ENCODE data around the gene PISD. TPM values are rescaled to one million over a fixed set of nuclear protein-coding genes. Genes with fewer than 3 reads are reported as not detected.
A peak's percentile ranks its signal among the peaks of the same experiment; 100 is the strongest.

Gene PISD
- total RNA-seq, 1 experiment from 2014 or later: 58.7 TPM

DNA sequence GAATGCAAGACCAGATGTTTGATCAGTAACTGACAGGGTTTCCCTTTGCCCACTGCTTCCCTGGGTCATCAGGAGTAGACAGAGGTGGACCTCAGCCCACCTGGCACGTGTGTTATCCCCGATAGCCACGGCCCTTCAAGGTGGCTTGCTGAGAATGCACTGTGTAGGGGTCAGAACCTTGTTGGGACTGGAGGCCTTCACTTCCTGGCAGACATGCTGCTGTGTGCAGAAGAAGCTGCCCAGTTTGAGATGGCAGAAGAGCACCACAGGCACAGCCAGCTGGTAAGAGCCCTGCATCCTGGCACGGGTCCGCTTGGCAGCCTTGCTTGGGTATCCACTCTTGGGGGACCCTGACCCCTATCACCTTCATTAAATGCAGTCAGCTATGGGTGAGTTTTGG, 83.8 kb downstream of the PISD start:
- H3K36me3 ChIP-seq (ENCODE audit: control insufficient read depth, insufficient read depth, low read length): no peaks in the 10 kb centered on the region

DNA sequence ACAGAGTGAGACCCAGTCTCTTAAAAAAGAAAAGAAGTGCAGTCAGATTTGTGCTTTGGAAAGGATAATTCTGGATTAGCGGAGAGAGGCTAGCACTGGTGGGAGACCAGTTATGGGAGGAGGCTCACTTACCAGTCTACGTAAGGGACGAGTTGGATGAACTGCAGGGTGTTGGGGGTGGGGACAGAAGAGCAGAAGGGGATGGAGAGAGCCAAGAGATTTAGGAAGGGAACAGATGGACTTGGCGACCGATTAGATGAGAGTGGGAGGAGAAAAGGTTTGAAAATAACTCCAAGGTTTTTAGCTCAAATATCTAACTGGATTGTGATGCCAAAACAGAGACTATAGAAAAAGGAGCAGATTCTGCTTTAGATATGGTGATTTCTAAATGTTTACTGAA, 84.3 kb downstream of the PISD start:
- peaks cover 32% of the 10 kb centered on the region for H3K4me1 Mint-ChIP-seq (ENCODE audit: low read depth, unreplicated experiment)
- BruUV-seq (replicated peaks): no TSS peak
- Histone ChIP-seq H3K36me3 (ENCODE audit: control insufficient read depth, insufficient read depth, low read length) (no peaks in the 10 kb centered on the region), H3K27me3 (replicated peaks; ENCODE audit: control insufficient read depth, insufficient read depth, low read length) (no peaks in the 10 kb centered on the region), H3K9me3 (no peaks in the 10 kb centered on the region), H3K4me3 (ENCODE audit: low read depth, low read length) (no peak overlapping the region), H3K4me1 (peaks cover 30% of the 10 kb centered on the region)
- no peak overlapping the region for H3K4me3 Mint-ChIP-seq (ENCODE audit: unreplicated experiment)
- DNase-seq: no peak
- ChIA-PET CTCF (no interaction called here), POLR2A (no interaction called here)
- H3K9me3 Mint-ChIP-seq (ENCODE audit: unreplicated experiment): no peaks in the 10 kb centered on the region
- TF ChIP-seq, protein P1, sequence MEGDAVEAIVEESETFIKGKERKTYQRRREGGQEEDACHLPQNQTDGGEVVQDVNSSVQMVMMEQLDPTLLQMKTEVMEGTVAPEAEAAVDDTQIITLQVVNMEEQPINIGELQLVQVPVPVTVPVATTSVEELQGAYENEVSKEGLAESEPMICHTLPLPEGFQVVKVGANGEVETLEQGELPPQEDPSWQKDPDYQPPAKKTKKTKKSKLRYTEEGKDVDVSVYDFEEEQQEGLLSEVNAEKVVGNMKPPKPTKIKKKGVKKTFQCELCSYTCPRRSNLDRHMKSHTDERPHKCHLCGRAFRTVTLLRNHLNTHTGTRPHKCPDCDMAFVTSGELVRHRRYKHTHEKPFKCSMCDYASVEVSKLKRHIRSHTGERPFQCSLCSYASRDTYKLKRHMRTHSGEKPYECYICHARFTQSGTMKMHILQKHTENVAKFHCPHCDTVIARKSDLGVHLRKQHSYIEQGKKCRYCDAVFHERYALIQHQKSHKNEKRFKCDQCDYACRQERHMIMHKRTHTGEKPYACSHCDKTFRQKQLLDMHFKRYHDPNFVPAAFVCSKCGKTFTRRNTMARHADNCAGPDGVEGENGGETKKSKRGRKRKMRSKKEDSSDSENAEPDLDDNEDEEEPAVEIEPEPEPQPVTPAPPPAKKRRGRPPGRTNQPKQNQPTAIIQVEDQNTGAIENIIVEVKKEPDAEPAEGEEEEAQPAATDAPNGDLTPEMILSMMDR (IDR thresholded peaks at IDR 0.05; ENCODE audit: insufficient read depth in 1 of 2, low read depth in 1 of 2, low read length in 1 of 2, severe bottlenecking in 1 of 2, unreplicated experiment in 1 of 2): no peak
- H3K36me3 Mint-ChIP-seq (ENCODE audit: insufficient read depth, unreplicated experiment): peaks cover 20% of the 10 kb centered on the region
- H3K27ac Mint-ChIP-seq (ENCODE audit: unreplicated experiment): peak overlapping the region; percentile 8
- intact Hi-C loops (cut with micrococcal nuclease; ENCODE audit: unreplicated experiment): loop anchor here (5.0 kb wide), 1 partner anchor 40 kb away; no protein-coding TSS in a partner anchor
- H3K27me3 Mint-ChIP-seq (ENCODE audit: insufficient read depth, unreplicated experiment): no peaks in the 10 kb centered on the region

More for the DNA sequence above, 83.8 kb downstream of the PISD start:
- H3K27me3 Mint-ChIP-seq (ENCODE audit: insufficient read depth, unreplicated experiment): no peaks in the 10 kb centered on the region
- BruUV-seq (replicated peaks): no TSS peak
- Histone ChIP-seq H3K4me3 (ENCODE audit: low read depth, low read length) (no peak overlapping the region), H3K4me1 (peaks cover 31% of the 10 kb centered on the region), H3K27me3 (replicated peaks; ENCODE audit: control insufficient read depth, insufficient read depth, low read length) (no peaks in the 10 kb centered on the region), H3K9me3 (no peaks in the 10 kb centered on the region)
- no peak overlapping the region for H3K4me3 Mint-ChIP-seq (ENCODE audit: unreplicated experiment)
- DNase-seq: no peak
- intact Hi-C loops (cut with micrococcal nuclease; ENCODE audit: unreplicated experiment): loop anchor here (5.0 kb wide), 1 partner anchor 39 kb away; no protein-coding TSS in a partner anchor
- ChIA-PET CTCF (no interaction called here), POLR2A (no interaction called here)
- TF ChIP-seq, protein P1 (IDR thresholded peaks at IDR 0.05; ENCODE audit: insufficient read depth in 1 of 2, low read depth in 1 of 2, low read length in 1 of 2, severe bottlenecking in 1 of 2, unreplicated experiment in 1 of 2): no peak
- peaks cover 20% of the 10 kb centered on the region for H3K36me3 Mint-ChIP-seq (ENCODE audit: insufficient read depth, unreplicated experiment)
- no peak overlapping the region for H3K27ac Mint-ChIP-seq (ENCODE audit: unreplicated experiment)
- peaks cover 32% of the 10 kb centered on the region for H3K4me1 Mint-ChIP-seq (ENCODE audit: low read depth, unreplicated experiment)
- H3K9me3 Mint-ChIP-seq (ENCODE audit: unreplicated experiment): no peaks in the 10 kb centered on the region

DNA sequence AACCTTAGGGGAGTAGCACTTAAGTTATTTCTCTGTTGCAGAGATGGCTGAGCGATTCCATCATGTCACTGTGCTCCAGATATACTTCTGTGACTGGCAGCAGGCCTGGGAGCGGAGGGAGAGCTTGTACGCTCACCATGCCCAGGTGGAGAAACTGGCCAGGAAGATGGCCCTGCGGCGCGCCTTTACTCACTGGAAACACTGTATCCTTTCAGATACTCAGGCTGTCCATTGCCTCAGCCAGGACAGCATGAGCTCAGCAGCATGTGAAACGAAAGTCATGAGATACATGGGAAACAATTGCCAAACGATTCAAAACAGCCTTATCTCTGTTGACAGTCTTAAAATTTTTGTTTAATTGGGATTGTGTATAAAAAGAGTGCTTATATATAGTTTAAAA, 86.8 kb downstream of the PISD start:
- DNase-seq: no peak
- TF ChIP-seq, protein P1 (IDR thresholded peaks at IDR 0.05; ENCODE audit: insufficient read depth in 1 of 2, low read depth in 1 of 2, low read length in 1 of 2, severe bottlenecking in 1 of 2, unreplicated experiment in 1 of 2): no peak
- Mint-ChIP-seq H3K4me3 (ENCODE audit: unreplicated experiment) (no peak overlapping the region), H3K27me3 (ENCODE audit: insufficient read depth, unreplicated experiment) (no peaks in the 10 kb centered on the region), H3K4me1 (ENCODE audit: low read depth, unreplicated experiment) (peaks cover 35% of the 10 kb centered on the region), H3K9me3 (ENCODE audit: unreplicated experiment) (no peaks in the 10 kb centered on the region), H3K36me3 (ENCODE audit: insufficient read depth, unreplicated experiment) (peaks cover 20% of the 10 kb centered on the region), H3K27ac (ENCODE audit: unreplicated experiment) (no peak overlapping the region)
- Histone ChIP-seq H3K36me3 (ENCODE audit: control insufficient read depth, insufficient read depth, low read length) (no peaks in the 10 kb centered on the region), H3K4me1 (peaks cover 22% of the 10 kb centered on the region), H3K9me3 (no peaks in the 10 kb centered on the region), H3K27me3 (replicated peaks; ENCODE audit: control insufficient read depth, insufficient read depth, low read length) (no peaks in the 10 kb centered on the region), H3K4me3 (ENCODE audit: low read depth, low read length) (no peak overlapping the region)
- no TSS peak for BruUV-seq (replicated peaks)
- intact Hi-C loops (cut with micrococcal nuclease; ENCODE audit: unreplicated experiment): loop anchor here (5.0 kb wide), 1 partner anchor 42 kb away; no protein-coding TSS in a partner anchor
- CTCF ChIA-PET: no interaction called here
- POLR2A ChIA-PET: interaction anchor here (0.6 kb wide), 1 partner anchor 102 kb away, joined by 4 read pairs; no protein-coding TSS in a partner anchor

Data from Caco-2 (cell line).